Motor neuron (in vitro differentiated cells): Measurements from ENCODE around the gene NPPC. TPM values are rescaled to one million over a fixed set of nuclear protein-coding genes. Genes with fewer than 3 reads are reported as not detected.

Source experiments
- ATAC-seq, 8 experiments: fragments of 200-7000 bp; cut with Tn5 transposase; replicated peaks in 6 of 8; 2 replicates each; pipeline ENCODE4 v1.8.0; 2021; ENCODE audit warnings: mild to moderate bottlenecking in 8 of 8, moderate library complexity in 8 of 8
- H3K27ac ChIP-seq, 2 donors: fragments of 250-450 bp; sonication (Bioruptor Pico); 2 replicates each; pipeline ENCODE4 v1.9.0; 2021; ENCODE audit warnings: antibody characterized with exemption in 2 of 2, mild to moderate bottlenecking in 2 of 2, moderate library complexity in 1 of 2
- H3K4me1 ChIP-seq, 2 donors: fragments of 250-450 bp; sonication (Bioruptor Pico); replicated peaks in 1 of 2; 2 replicates each; pipeline ENCODE4 v1.6.1; 2021; ENCODE audit warnings: antibody characterized with exemption in 2 of 2, mild to moderate bottlenecking in 2 of 2, moderate library complexity in 1 of 2
- H3K4me3 ChIP-seq, 5 donors: fragments of 250-450 bp; sonication (Bioruptor Pico); 2 replicates each; pipeline ENCODE4 v1.9.0; 2021; ENCODE audit warnings: antibody characterized with exemption in 5 of 5, mild to moderate bottlenecking in 5 of 5, moderate library complexity in 4 of 5
- WGBS, 10 experiments: fragments of 450-650 bp; shearing (Covaris generic); methylation state at CpG; one replicate each; pipeline ENCODE4 v1.0.0; 2022; 5-methylcytosine and 5-hydroxymethylcytosine counted together
- in situ Hi-C, 9 experiments: fragments of 400-800 bp; cut with MboI; loops; one replicate each; pipeline ENCODE4 v1.15.0; 2021; ENCODE audit warnings: low sequenced_read_pairs in 9 of 9, low pct_unique_long_range_greater_than_20kb in 2 of 9; ENCODE audit not compliant: unreplicated experiment in 9 of 9
- total RNA-seq, 8 experiments: library from RNA; unstranded; fragments of 300-600 nt; gene quantifications; 2 replicates each; pipeline versions ENCODE4 v1.2.3 to v1.2.4, GENCODE V29; 2022

Gene NPPC
- total RNA-seq, 8 experiments from 2014 or later: 0.61 to 9.6 (median 3.9) TPM; not detected in 1

GRCh38 chr2:231924889-231925275 is 1.3 kb downstream of the NPPC start:
- 0 to 60% (median 14%) methylated on average over 1 to 5 of the region's 8 CpGs; no CpG with 5 or more reads in 5 of the 10 experiments for WGBS, 10 experiments

GRCh38 chr2:231923951-231924888 is 2.0 kb downstream of the NPPC start:
- in situ Hi-C loops: loop anchor here in 8 of 9 experiments (10.0 to 25.0 kb wide), 7 partner anchors 211 to 613 kb away; partner anchors contain the start of genes PRSS56 (in 2 of the 8), ALPG (in 1 of the 8), CHRND (in 1 of the 8) and CHRNG (in 1 of the 8)
- Histone ChIP-seq H3K4me3 (peak overlapping the region in 3 of 5 donors; percentile 53 to 68 (median 53)), H3K27ac (no peak overlapping the region), H3K4me1 (peaks cover 4 to 5% of the 10 kb centered on the region in 2 donors)
- 27 to 100% (median 40%) methylated on average over 2 to 17 of the region's 24 CpGs; no CpG with 5 or more reads in 2 of the 10 experiments for WGBS, 10 experiments
- no peak for ATAC-seq

More at GRCh38 chr2:231924889-231925275, 1.3 kb downstream of the NPPC start:
- peaks cover 4 to 5% of the 10 kb centered on the region in 2 donors for H3K4me1 ChIP-seq
- in situ Hi-C loops: loop anchor here in 8 of 9 experiments (10.0 to 25.0 kb wide), 7 partner anchors 210 to 612 kb away; partner anchors contain the start of genes PRSS56 (in 2 of the 8), ALPG (in 1 of the 8), CHRND (in 1 of the 8) and CHRNG (in 1 of the 8)
- ATAC-seq: peak in 1 of 8 experiments; percentile 6
- H3K27ac ChIP-seq: no peak overlapping the region
- H3K4me3 ChIP-seq: peak overlapping the region; percentile 51 to 68 (median 53)

GRCh38 chr2:231923010-231923344 is 3.2 kb downstream of the NPPC start:
- no peak for ATAC-seq
- Histone ChIP-seq H3K4me1 (peaks cover 4 to 5% of the 10 kb centered on the region in 2 donors), H3K4me3 (no peak overlapping the region), H3K27ac (no peak overlapping the region)
- 8 to 71% (median 33%) methylated on average over 2 to 3 of the region's 3 CpGs; no CpG with 5 or more reads in 6 of the 10 experiments for WGBS, 10 experiments
- in situ Hi-C loops: loop anchor here in 8 of 9 experiments (10.0 to 25.0 kb wide), 7 partner anchors 212 to 614 kb away; partner anchors contain the start of genes PRSS56 (in 2 of the 8), ALPG (in 1 of the 8), CHRND (in 1 of the 8) and CHRNG (in 1 of the 8)

DNA sequence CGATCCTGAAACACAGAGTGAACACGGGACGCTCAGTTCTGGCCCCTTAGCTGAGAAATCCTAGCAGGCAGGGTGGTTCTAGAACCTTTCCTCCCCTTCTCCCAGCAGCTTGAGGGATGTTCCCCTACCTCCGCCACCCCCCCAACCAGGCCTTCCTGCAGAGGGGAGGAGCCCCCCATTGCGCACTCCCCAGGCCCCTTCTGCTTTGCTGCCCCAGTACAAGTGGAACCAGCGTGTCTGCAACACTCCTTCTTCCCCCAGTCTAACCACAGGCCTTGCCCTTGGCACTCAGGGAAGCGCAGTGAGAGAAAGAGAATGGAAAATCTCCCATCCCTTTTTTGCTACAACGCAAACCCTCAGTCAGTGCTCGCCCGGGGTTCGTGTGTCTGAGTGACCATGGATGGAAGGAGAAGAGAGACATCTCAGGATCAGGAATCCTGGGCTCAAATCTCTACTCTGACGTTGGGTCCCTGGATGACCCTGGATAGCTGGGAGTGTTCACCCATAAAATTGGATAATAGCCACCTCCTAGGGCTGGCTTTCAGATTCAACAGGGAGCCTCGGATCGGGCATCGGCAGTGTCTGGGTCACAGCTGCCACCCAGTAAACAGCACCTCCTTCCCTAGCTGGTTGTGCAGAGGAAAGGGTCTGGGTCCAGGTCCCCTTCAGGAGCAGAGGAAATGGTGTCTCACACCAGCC is 3.7 kb downstream of the NPPC start:
- no peak overlapping the region for H3K4me3 ChIP-seq
- no peak for ATAC-seq
- no peak overlapping the region for H3K27ac ChIP-seq
- in situ Hi-C loops: loop anchor here in 8 of 9 experiments (10.0 to 25.0 kb wide), 7 partner anchors 212 to 615 kb away; partner anchors contain the start of genes PRSS56 (in 2 of the 8), ALPG (in 1 of the 8), CHRND (in 1 of the 8) and CHRNG (in 1 of the 8)
- peaks cover 4 to 5% of the 10 kb centered on the region in 2 donors for H3K4me1 ChIP-seq
- 30 to 100% (median 45%) methylated on average over 1 to 7 of the region's 15 CpGs; no CpG with 5 or more reads in 5 of the 10 experiments for WGBS, 10 experiments

DNA sequence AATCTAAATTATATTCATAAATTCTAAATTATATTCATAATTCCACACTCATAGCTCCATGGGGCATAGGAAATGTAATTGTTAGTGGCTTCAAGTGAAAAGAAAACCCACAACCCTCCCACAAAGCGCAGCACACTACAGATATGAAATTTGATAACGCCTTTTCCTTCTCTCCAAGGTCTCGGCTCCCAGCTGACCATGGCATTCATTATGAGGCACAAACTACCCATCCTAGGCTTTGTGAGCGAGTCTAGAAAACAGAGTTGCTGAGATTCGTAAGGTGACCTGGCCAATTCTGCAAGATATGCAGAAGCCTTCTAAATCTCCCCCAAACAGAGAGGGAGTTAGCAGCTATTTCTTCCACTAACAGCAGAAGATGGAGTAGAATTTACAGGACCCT is 5.4 kb downstream of the NPPC start:
- ATAC-seq: no peak
- in situ Hi-C loops: loop anchor here in 8 of 9 experiments (10.0 to 25.0 kb wide), 7 partner anchors 214 to 617 kb away; partner anchors contain the start of genes PRSS56 (in 2 of the 8), ALPG (in 1 of the 8), CHRND (in 1 of the 8) and CHRNG (in 1 of the 8)
- H3K4me3 ChIP-seq: no peak overlapping the region
- no peak overlapping the region for H3K27ac ChIP-seq
- H3K4me1 ChIP-seq: peaks cover 0 to 5% of the 10 kb centered on the region in 2 donors
- WGBS, 10 experiments: 35 to 100% (median 70%) methylated on average over 1 to 5 of the region's 5 CpGs; no CpG with 5 or more reads in 4 of the 10 experiments

DNA sequence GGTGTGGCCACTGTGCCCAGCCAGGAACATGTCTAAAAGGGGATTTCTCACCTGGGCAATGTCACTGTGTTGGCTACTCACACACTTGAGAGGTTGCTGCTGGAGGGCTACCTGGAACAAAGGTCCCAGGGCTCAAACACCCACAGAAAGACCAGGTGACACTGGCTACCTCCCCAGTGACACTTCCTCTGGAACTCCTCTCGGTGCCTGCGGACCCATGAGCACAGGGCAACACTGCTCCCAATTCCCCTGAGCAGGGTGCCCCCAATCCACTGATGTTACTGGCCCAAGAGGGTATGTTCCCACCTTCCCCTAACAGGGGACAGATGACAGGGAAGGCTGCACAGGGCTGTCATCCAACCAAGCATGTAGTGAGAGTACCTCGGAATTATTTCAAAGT is 5.8 kb downstream of the NPPC start:
- in situ Hi-C loops: loop anchor here in 8 of 9 experiments (10.0 to 25.0 kb wide), 7 partner anchors 214 to 617 kb away; partner anchors contain the start of genes PRSS56 (in 2 of the 8), ALPG (in 1 of the 8), CHRND (in 1 of the 8) and CHRNG (in 1 of the 8)
- H3K4me1 ChIP-seq: peaks cover 0 to 5% of the 10 kb centered on the region in 2 donors
- ATAC-seq: no peak
- WGBS, 10 experiments: 80 to 100% (median 93%) methylated on average over 1 to 3 of the region's 3 CpGs; no CpG with 5 or more reads in 5 of the 10 experiments
- no peak overlapping the region for H3K4me3 ChIP-seq
- no peak overlapping the region for H3K27ac ChIP-seq

DNA sequence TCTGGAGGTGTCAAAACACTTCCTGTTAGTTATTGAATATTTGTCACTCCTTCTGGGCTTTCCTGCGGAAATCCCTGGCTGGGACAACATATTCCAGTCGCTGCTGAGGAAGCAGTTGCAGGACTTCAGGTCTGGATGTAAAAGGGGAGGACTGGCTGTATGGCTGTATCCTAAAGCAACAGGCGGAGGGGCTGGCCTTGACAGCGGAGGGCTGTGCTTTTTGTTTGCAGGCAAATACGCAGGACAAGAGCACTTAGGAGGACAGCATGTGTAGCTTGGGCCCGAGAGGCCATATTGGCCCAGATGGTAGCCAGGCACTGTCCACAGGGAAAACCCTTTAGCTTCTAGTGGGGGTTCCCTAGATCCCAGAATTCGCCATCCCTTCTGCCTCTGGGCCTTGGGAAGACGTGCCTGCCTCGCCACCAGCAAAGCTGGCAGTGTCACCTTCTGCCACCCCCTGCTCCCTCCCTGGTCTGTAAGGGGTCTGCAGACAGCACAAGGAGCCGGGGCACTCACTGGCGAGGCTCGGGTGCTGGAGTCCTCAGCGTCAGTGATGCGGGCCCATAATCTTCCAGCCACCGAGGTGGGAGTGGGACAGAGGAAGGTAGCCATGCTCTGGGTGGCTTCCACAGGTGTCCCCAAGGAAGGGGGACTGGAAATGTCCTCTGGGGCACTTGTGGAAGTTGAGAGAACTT is 6.7 kb downstream of the NPPC start:
- no peak for ATAC-seq
- in situ Hi-C loops: loop anchor here in 8 of 9 experiments (10.0 to 25.0 kb wide), 7 partner anchors 215 to 618 kb away; partner anchors contain the start of genes PRSS56 (in 2 of the 8), ALPG (in 1 of the 8), CHRND (in 1 of the 8) and CHRNG (in 1 of the 8)
- 52 to 100% (median 81%) methylated on average over 1 to 6 of the region's 15 CpGs; no CpG with 5 or more reads in 6 of the 10 experiments for WGBS, 10 experiments
- H3K4me1 ChIP-seq: peaks cover 0 to 4% of the 10 kb centered on the region in 2 donors
- no peak overlapping the region for H3K4me3 ChIP-seq
- no peak overlapping the region for H3K27ac ChIP-seq

DNA sequence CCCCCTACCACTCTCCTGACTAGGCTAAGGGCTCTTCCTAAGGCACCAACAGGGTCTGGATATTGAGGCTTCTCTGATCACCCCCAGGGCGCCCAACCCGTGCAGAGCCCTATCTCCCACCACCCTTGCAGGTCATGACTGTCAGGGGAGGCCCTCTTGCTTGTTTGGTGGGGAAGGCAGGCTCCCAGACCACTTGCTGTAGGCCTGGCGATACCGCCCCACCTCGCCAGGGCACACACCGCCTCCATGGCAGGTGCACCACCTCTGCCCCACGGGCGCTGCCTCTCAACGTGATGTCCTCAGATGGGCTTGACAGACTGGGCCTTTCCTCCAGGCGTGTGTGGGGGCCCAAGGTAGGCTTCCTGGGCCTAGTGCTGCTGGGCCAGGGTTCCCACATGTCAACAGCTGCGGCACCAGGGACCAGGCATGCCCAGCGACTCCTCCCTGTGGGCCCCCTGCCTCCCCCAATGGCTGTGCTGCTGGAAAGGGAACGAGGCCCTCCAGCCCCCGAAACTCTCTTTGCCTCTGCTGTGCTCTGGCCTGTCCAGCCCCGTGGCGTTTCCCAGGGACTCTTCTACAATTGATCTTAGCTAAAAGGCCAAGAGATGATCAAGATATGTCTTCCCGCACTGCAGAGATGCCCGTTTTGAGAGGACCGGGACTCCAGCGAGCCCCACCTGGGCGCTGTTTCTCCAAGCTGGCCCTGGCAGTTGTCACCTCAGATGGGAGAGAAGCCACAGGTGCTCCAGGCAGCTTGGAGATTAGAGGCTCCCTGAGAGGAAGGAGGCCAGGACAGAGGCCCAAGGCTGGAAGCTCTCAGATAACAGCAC is 7.5 kb downstream of the NPPC start:
- WGBS, 10 experiments: 33 to 100% (median 81%) methylated on average over 1 to 4 of the region's 21 CpGs; no CpG with 5 or more reads in 5 of the 10 experiments
- Histone ChIP-seq H3K4me3 (no peak overlapping the region), H3K4me1 (no peaks in the 10 kb centered on the region), H3K27ac (no peak overlapping the region)
- in situ Hi-C loops: loop anchor here in 8 of 9 experiments (25.0 kb wide), 6 partner anchors 219 to 619 kb away; partner anchors contain the start of genes PRSS56 (in 2 of the 8), ALPG (in 1 of the 8), CHRND (in 1 of the 8) and CHRNG (in 1 of the 8)
- ATAC-seq: no peak

GRCh38 chr2:231917280-231918066 is 8.7 kb downstream of the NPPC start:
- WGBS, 10 experiments: 20 to 100% (median 67%) methylated on average over 1 to 6 of the region's 10 CpGs
- peak in 6 of 8 experiments; percentile 22 to 74 (median 61) for ATAC-seq

DNA sequence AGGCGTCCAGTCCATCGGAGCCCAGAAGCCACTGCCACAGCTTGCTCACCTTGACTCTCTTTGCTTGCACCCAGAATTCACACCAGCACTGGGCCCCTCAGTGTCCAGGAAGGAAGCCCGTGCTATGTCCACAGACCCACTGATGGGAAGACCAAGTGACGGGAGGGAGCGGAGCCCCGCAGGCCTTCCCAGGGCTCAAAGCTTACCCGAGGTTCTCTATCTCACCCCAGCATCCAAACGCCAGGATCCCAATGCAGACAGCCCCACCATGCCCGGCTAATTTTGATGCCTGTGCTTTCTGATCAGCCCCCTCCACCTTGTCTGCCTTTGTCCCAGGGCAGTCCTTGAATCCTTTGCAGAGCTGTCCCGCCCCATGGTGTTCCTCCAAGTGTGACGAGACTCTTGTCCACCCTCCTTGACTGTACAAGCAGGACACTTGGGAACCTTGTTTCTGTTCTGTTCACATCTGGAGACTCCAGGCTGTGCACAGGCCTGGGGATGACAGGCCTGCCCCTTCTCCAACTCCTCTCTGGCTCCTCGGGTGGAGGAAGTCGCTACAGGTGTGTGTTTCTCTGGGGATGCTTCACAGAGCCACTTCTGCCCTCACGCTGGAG is 12.0 kb downstream of the NPPC start:
- H3K4me3 ChIP-seq: no peak overlapping the region
- in situ Hi-C loops: loop anchor here in 8 of 9 experiments (25.0 kb wide), 6 partner anchors 223 to 623 kb away; partner anchors contain the start of genes PRSS56 (in 2 of the 8), ALPG (in 1 of the 8), CHRND (in 1 of the 8) and CHRNG (in 1 of the 8)
- H3K27ac ChIP-seq: no peak overlapping the region
- ATAC-seq: no peak
- 0 to 91% (median 86%) methylated on average over 1 to 9 of the region's 14 CpGs; no CpG with 5 or more reads in 4 of the 10 experiments for WGBS, 10 experiments
- H3K4me1 ChIP-seq: no peaks in the 10 kb centered on the region

More at GRCh38 chr2:231917280-231918066, 8.7 kb downstream of the NPPC start:
- no peaks in the 10 kb centered on the region for H3K4me1 ChIP-seq
- no peak overlapping the region for H3K4me3 ChIP-seq
- no peak overlapping the region for H3K27ac ChIP-seq
- in situ Hi-C loops: loop anchor here in 8 of 9 experiments (25.0 kb wide), 6 partner anchors 220 to 620 kb away; partner anchors contain the start of genes PRSS56 (in 2 of the 8), ALPG (in 1 of the 8), CHRND (in 1 of the 8) and CHRNG (in 1 of the 8)
